Stimulated activated CD8-positive, alpha-beta memory T cell treated with anti-CD3 and anti-CD28 coated beads, Interleukin-4, amount 100 ng/mL, for 24 hours (primary cell): Measurements from ENCODE around the gene ARL16.
A peak's percentile ranks its signal among the peaks of the same experiment; 100 is the strongest.

Source experiments
- DNase-seq: peaks from one replicate; pipeline ENCODE4 v3.0.0-alpha.2; 2020; ENCODE audit warnings: low read depth

The ARL16 gene

DNA sequence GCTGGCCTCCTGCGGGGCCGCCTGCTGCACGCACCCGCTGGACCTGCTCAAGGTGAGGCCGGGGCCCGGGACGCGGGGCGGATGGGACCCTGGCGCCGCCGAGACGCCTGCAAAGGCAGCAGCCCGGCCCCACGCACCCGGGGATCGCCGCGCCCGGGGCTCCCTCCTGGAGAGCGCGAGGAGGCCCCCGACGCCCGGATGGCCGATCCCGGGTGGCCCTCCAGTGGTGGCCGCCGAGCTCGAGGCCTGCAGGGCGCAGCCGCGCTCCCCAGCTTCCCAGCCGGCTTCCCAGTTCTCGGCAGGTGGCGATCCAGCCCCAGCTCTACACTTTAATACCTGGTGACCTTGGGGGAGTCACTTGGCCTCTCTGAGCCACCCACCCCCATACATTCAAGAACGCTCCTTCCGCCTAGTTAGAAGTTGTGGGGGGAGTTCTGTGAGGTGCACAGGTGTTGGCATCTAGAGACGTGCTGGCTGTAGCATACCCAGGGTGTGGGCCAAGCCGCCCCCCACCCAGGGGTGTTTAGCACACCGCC, 28.9 kb upstream of the ARL16 start:
- no peak for DNase-seq

DNA sequence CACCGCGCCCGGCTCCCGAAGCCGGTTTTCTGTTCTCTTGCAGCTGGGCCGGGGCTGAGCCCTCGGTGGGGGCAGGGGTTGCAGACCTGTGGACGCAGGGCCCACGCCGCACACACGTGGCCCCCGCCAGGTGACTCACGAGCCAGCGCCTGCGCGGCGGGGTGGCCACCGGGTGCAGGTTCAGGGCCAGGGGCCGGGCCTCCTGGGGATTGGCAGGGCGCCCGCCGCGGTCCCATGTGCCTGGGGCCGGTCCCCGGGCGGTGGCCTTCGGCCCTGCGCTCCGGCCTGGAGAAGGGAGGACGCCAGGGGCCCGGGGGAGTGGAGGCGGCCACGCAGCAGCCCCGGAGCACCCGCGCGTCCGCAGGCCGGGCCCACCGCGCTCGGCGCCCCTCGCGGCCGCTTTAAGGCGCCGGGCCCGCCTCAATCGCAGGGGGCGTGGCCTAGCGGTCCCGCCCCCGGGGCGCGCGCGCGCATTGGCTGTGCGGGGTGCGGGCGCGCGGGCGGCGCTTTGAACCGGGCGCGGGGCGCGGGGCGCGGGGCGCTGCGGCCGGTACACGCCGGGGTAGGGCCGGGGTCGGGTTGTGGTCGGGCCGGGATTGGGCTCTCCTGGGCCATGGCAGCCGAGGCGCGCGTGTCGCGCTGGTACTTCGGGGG, 28.3 kb upstream of the ARL16 start, which contains the start of gene SLC25A10:
Gene SLC25A10, plus strand, starts transcription at position 471 of the 654 bp plus-strand sequence. Its CDS starts 143 bp downstream, at position 614.
- peak; percentile 76 for DNase-seq

DNA sequence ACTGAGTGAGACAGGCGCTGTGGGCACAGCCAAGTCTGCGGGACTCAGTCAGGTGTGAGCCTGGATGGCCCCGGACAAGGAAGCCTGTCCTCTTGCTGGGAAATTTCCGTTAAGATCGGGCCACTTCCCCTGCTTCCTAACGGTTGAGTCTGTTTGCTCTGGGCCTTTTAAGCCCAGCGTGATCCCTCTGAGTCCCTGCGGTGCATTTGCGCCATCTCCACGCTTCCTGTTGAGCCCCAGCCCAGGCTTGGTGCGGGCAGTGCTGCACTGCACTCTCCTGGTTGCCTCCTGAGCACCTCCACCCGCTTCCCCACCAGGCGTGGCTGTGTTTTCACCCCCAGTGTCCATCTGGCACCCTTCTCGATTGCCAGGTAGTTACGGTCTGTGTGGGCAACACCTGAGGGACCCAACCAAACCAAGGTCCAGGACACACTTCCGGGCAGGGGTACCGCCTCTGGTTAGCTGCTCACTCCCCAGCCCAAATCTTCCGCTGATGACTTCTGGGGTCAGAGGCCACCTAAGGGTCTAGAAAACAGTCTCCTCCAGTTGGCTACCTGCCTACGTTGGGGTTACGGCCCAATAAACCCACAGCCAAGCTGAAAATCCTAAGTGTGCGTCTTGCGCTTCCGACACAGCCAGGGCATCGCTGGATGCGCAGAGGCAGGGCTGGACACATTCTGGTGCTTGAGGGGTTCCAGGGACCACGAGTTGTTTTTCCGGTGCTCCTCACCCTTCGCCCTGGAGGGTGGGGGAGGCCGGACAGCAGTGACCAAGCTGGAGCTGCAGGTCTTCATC, 27.1 kb upstream of the ARL16 start:
- DNase-seq: no peak

DNA sequence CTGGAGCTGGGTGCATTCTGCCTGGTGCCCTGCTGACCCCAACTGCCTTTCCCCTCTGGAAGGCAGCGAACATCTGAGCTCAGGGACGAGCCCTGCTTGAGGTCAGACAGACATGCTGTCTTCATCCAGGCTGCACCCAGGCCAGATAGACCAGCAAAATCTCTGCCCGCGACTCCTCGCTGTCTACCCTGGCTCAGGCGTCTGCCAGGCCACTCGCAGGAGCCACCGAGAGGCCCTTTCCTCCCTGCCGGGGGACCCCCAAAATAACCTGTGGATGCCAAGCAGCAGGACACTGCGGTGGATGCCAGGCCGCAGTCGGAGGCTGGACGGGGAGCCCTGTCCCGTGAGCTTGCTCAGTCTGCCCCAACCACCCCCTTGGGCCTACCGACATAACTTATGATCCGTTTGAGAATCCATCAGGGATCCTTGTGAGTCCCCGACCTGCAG, 25.2 kb upstream of the ARL16 start:
- no peak for DNase-seq

DNA sequence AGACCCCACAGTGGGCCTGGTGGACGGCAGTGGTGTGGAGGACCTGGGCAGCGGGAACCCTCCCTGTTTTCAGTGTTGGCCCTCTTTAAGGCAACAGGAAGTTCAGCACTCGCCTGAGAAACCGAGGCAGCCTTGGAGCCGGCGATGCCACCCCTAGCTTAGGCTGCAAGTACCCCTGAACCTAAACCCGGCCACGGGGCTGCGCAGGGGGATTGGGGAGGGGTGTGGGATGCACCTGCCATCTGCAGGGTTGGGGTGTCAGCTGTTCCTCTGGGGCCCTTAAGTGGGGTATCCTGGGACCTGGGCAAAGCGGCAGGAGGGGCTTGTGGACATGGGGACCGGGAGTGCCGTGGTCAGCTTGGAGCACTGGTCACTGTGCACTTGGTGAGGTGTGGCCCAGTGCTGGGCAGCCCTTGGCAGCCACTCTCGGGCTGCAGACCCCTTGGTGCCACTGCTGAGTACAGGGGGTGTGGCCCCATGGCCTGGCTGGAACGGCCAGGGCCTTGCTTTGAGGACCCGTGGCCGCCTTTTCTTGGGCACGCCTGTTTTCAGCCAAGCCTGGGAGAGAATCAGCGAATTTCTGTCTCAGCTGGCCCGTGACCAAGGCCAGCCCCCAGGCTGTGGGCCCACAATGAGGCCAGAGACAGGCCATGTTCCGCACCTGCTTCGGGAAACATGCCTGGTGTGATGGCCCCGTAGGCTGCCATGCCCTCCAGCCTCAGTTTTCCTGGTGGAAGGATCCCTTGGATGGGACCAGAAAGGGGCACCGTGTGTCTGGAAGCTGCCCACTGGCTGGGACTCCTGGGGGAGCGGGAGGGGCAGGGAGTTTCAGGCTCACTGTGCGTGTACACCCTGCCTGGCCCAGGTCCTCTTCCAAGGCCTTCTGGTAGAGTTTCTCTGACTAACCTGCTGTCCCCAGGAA, 24.4 kb upstream of the ARL16 start:
- DNase-seq: no peak

DNA sequence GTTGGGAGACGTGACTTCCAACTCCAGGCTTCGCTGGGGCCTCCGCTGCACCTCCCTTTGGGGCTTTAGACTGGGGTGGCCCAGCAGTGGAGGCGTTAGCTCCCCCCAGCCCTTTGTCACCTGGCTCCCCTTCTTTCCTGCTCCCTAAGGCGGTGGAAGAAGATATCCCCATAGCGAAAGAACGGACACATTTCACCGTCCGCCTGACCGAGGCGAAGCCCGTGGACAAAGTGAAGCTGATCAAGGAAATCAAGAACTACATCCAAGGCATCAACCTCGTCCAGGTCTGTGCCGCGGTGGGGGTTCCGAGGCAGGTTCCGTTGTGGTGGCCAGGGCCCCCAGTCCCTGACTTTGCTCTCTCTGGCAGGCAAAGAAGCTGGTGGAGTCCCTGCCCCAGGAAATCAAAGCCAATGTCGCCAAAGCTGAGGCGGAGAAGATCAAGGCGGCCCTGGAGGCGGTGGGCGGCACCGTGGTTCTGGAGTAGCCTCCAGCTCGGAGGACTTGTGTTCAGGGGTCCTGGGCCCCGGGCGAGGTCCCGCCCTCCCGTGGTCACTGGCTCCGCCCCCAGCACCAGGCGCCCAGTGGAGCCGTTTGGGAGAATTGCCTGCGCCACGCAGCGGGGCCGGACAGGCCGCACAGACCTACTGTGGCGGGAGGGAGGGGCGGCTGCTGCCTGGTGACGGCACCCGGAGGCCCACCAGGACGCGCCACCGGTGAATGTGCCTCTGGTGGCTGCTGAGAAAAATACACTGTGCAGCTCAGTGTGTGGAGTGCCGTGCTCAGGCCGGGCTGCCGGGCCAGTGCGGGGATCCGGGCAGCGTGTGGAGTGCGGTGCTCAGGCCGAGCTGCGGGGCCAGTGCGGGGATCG, 23.4 kb upstream of the ARL16 start:
- DNase-seq: no peak

DNA sequence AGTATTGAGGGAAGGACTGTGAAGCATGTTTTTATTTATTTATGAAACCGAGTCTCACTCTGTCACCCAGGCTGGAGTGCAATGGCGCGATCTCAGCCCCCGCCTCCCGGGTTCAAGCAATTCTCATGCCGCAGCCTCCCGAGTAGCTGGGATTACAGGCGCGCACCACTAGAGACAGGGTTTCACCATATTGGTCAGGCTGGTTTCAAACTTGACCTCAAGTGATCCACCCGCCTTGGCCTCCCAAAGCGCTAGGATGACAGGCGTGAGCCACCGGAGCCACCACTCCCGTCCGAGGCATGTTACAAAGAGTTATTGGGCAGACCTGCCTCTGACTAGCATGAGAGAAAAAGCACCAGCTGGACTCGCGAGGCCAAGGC, 22.6 kb upstream of the ARL16 start:
- no peak for DNase-seq

DNA sequence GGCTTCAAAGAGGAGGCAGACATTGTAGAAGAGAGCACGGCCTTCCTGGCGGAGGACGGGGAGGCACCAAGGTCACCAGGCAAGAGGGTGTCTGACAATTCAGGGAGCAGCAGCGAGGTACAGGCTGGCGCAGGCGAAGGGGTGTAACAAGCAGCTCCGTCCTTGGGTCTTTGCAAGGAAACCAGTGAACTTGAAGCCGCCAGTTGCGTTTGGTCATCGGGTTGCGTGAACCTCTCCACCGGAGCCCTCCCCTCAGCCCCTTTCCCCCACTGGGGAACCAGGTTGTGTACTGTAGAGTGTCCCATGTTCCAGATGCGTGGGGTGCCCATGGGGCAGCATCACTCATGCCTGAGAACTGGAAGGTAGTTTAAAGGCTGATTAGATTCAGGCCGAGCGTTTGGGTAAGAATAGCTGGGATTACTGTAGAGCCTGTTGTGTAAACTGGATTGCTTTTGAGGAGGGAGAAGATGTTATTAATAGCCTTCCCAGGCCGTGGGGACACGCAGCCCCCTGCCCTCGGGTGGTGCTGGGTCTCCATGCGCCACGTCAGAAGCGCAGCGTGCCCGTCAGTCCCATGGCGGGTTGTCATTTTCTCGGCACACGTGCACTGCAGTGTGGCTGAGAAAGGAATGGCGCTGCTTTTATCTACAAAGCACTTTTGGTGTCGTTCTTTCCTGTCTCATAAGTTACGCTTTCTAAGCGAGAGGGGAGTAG, 22.1 kb upstream of the ARL16 start:
- DNase-seq: no peak

DNA sequence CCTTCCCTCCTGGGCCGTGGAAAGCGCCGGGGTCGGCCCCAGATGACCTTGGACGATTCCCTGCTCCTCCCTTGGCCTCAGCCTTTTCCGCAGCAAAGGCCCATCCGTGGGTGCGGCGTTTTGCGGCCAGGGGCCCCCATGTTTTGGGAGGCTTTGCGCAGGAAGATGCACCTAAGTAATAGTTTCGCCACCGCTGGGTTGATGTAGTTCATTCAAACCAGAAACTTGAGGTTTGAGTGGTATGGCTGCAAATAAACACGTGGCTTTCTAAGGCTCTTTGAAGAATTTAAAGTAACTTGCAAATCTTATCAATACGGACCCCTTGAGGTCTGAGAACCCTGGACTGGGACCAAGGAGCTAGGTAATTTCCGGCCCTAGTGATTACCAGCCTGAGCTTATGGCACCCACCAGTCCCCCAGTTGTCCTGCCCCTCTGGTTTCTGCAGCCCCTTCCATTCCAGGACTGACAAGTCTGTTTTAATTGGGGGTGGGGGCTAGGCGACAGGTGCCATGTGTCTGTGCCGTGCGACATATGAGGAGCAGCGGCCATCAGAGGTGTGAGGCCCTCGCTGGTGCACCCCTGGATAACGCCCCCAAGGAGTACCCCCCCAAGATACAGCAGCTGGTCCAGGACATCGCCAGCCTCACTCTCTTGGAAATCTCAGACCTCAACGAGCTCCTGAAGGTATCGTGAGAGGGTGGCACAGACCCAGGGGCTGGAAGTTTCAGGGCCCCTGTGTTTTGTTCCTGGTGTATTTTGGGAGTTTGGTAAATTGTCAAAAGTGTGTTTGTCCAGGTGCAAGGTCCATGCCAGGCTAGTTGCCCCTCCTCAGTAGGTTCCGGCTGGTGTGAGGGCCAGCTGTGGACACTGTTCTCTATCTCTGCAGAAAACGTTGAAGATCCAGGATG, 20.4 kb upstream of the ARL16 start:
- DNase-seq: no peak

DNA sequence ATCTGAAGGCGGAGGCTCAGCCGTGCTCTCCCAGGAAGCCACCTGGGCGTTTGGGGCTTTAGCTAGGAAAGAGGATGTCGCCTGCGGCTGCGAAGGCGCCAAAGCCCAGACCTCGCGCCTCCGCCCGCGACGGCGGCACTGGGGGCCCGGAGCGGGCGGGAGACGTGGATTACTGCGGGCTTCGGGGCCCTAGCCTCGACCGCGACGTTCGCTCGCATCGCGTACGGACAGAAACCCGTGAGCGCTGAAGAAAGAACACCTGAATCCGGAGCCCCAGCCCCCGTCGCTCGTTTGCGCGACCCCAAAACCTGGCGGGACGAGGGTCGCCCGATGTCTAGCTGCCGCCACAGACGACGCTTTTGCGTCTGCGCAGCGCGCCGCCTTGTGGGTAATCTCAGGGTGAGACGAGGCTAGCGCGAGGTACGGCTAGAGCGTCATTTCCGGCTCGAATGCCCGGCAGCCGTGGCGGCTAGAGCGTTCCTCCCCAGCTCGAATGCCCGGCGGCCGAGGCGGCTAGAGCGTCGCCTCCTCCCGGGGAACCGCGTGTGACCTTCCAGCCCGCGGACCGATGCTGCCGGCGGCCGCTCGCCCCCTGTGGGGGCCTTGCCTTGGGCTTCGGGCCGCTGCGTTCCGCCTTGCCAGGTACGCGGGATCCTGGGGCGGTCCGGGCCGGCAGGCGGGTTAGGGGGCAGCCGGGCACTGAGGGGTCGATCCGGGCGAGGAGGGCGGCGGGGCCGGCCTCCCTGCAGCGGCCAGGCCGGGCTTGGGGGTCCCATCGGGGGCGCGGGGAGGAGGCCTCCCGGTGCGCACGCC, 19.5 kb upstream of the ARL16 start, which contains the start of gene MRPL12:
Gene MRPL12, plus strand, starts transcription at position 434 of the 813 bp plus-strand sequence. Its CDS starts 135 bp downstream, at position 569.
- peak; percentile 90 for DNase-seq

DNA sequence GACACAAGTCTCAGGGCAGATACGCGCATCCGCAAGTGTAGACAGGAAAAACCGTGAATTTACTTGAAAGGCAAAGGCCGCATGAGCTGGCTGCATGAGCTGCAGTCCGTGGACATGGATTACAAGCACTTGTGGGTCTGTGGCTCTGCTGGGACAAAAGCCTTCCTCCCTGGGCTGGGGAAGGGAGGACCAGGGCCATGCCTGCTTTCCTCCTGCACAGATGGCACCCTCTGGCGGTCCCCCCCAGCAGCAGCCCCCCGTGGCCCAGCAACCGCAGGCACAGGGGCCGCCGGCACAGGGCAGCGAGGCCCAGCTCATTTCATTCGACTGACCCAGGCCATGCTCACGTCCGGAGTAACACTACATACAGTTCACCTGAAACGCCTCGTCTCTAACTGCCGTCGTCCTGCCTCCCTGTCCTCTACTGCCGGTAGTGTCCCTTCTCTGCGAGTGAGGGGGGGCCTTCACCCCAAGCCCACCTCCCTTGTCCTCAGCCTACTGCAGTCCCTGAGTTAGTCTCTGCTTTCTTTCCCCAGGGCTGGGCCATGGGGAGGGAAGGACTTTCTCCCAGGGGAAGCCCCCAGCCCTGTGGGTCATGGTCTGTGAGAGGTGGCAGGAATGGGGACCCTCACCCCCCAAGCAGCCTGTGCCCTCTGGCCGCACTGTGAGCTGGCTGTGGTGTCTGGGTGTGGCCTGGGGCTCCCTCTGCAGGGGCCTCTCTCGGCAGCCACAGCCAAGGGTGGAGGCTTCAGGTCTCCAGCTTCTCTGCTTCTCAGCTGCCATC, 17.9 kb upstream of the ARL16 start:
- no peak for DNase-seq

DNA sequence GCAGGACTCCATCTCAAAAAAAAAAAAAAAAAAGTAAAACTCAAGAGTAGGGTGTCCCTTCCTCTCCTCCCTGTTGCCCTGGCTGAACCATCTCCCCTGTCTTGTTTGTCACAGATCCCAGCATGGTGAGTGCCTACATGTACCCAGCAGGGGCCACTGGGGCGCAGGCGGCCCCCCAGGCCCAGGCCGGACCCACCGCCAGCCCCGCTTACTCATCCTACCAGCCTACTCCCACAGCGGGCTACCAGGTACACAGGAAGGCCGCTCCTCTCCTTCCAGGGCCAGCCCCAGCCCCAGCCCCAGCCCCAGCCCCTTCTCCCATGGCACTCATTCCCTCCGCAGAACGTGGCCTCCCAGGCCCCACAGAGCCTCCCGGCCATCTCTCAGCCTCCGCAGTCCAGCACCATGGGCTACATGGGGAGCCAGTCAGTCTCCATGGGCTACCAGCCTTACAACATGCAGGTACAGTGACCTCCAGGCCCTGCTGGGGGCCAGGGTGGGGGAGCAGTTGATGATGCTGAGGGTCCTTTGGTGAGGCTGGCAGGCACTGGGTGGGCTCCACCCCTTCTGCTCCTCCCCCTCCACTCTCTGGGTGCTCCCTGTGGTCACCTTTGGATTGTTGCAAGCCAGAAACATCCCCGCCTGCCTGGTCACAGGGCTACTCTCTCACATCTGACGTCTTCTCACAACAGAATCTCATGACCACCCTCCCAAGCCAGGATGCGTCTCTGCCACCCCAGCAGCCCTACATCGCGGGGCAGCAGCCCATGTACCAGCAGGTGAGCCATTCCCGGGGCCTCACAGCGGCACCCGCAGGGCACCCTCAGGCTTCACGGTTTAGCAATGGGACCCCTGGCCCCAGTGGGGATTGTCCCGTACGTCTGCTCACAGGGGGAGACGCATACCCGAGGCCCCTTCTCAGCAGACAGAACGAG, 17.0 kb upstream of the ARL16 start:
- no peak for DNase-seq

DNA sequence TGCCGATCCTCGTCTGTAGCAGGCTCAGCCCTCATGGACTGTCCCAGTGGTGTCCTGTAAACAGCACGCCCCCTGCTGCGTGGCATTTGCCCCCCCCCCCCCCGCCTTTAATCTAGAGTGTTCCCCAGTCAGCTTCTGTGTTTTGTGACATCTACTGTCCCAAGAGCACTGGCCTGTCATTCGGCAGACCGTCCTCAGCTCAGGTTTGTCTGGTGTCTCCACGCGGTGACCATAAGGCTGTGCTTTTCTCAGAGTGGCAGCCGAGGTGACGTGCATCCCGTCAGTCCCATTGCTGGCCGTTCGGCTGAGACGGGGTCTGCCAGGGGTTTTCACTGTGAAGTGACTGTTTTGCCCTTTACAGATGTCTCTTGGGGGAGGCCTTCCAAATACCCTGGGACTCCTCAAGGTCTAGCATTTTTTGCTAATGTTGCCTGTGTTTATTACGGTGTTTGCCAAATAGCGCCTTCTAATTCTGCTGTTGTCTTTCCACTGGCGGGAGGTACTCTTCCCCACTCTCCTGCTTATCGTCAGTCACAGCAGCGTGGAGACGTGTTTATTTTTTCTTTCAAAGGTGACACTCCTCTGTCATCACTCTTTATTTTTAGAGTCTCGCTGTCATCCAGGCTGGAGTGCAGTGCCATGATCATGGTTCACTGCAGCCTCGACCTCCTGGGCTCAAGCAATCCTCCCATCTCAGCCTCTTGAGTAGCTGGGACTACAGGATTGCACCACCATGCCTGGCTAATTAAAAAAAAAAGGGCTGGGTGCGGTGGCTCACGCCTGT, 13.9 kb upstream of the ARL16 start:
- DNase-seq: no peak

DNA sequence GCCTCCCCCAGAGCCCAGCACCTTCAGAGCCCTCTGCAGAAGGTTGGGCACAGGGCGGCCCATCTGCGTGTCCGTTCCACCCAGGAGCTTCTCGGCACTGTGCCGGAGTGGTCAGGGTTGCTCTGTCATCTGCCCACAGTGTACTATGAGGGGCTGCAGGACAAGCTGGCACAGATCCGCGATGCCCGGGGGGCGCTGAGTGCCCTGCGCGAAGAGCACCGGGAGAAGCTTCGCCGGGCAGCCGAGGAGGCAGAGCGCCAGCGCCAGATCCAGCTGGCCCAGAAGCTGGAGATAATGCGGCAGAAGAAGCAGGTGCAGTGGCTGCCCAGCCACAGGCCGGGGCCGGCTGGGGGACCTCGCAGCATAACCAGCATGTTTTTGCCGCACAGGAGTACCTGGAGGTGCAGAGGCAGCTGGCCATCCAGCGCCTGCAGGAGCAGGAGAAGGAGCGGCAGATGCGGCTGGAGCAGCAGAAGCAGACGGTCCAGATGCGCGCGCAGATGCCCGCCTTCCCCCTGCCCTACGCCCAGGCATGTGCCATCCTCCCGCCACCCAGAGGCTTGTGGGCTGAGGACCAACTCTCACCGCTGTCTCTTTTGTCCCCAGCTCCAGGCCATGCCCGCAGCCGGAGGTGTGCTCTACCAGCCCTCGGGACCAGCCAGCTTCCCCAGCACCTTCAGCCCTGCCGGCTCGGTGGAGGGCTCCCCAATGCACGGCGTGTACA, 12.8 kb upstream of the ARL16 start:
- no peak for DNase-seq

DNA sequence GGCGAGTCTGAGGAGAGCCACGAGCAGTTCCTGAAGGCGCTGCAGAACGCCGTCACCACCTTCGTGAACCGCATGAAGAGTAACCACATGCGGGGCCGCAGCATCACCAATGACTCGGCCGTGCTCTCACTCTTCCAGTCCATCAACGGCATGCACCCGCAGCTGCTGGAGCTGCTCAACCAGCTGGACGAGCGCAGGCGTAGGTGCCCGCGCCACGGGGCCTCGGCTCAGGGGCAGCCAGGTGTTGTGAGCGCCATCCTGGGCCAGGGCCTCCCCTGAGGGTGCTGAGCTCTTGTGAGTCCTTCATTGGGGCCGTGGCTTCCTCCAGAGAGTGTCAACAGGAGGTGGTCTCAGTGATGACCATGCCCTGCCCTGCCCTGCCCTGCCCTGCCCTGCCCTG, 12.2 kb upstream of the ARL16 start:
- no peak for DNase-seq
